Large intestine (tissue), 3 donors: ENCODE data around the gene NTF3. TPM values are rescaled to one million over a fixed set of nuclear protein-coding genes. Genes with fewer than 3 reads are reported as not detected.

ENCODE experiments used
- DNase-seq, 2 donors: peaks; one replicate each; pipeline versions ENCODE4 v3.0.0 to v3.0.0-alpha.2; 2013
- H3K27ac ChIP-seq: one replicate; pipeline ENCODE4 v1.5.1; 2013; ENCODE audit warnings: low read length
- H3K27me3 ChIP-seq: 2 replicates; pipeline ENCODE4 v1.6.1; 2013; ENCODE audit warnings: low read length; ENCODE audit not compliant: control insufficient read depth, insufficient read depth
- H3K36me3 ChIP-seq: 2 replicates; pipeline ENCODE4 v1.6.1; 2013; ENCODE audit warnings: low read length; ENCODE audit not compliant: control insufficient read depth, insufficient read depth
- H3K4me1 ChIP-seq: one replicate; pipeline ENCODE4 v1.6.1; 2013; ENCODE audit warnings: low read length; ENCODE audit not compliant: control insufficient read depth, insufficient read depth
- H3K4me3 ChIP-seq: one replicate; pipeline ENCODE4 v1.5.1; 2013; ENCODE audit warnings: low read length
- H3K9me3 ChIP-seq: one replicate; pipeline ENCODE4 v1.6.1; 2013; ENCODE audit warnings: mild to moderate bottlenecking, low read depth, low read length, moderate library complexity; ENCODE audit not compliant: control insufficient read depth
- WGBS: methylation state at CpG from one replicate; pipeline ENCODE4 v1.1.5; 2013; ENCODE audit warnings: low lambda C conversion rate; ENCODE audit not compliant: insufficient coverage; 5-methylcytosine and 5-hydroxymethylcytosine counted together
- polyA plus RNA-seq: library from polyadenylated mRNA; unstranded; fragments of 120-200 nt; gene quantifications from one replicate; pipeline ENCODE4 v1.2.1, GENCODE V29; 2013

Gene NTF3
- polyA plus RNA-seq, 1 donor: 2.1 TPM

DNA sequence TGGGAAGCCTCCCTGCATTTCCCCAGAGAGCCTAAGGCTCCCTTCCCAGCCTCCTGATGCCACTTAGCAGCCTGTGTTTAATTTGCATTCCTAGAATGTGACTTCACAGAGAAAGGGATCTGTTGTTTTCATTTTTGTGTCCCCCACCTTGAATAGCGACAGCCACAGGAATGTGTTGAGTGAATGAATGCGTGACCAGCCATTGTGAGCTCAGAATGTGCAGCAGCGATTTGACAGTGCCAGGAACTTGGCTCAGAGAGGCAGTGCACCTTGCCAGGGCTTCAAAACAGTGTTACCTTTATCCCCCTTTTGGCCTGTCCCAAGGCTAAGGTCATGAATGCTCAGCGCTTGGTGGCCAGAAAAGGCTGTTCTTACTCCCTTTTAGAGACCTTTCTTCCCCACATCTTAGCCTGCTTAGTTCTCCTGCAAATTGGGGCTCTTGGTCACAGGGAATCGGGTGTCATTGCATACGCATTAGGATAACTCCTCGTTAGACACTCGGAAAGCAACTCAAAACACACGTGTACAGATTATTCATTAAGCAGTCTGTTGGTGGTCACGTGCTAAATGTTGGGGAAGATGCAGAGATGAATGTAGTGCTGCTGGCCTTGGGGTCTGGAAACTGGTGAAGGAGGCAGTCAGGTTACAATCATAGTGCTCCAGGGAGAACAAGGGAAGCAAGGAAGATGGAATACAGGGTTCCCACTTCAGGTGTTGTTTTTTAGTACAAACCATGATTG, 9.8 kb downstream of the NTF3 start:
- no peak overlapping the region for H3K27ac ChIP-seq
- no peaks in the 10 kb centered on the region for H3K4me1 ChIP-seq
- H3K9me3 ChIP-seq: no peaks in the 10 kb centered on the region
- no CpG with 5 or more reads among the region's 10 CpGs for WGBS
- H3K36me3 ChIP-seq: no peaks in the 10 kb centered on the region
- no peak overlapping the region for H3K4me3 ChIP-seq
- no peak for DNase-seq
- H3K27me3 ChIP-seq: peaks cover 9% of the 10 kb centered on the region

GRCh38 chr12:5442251-5443006, 10.5 kb downstream of the NTF3 start:
- Histone ChIP-seq H3K27ac (no peak overlapping the region), H3K9me3 (no peaks in the 10 kb centered on the region), H3K4me3 (no peak overlapping the region), H3K4me1 (no peaks in the 10 kb centered on the region), H3K36me3 (no peaks in the 10 kb centered on the region), H3K27me3 (peaks cover 9% of the 10 kb centered on the region)
- WGBS: 100% methylated on average over 1 of the region's 11 CpGs
- peak; percentile 42 to 47 for DNase-seq

- peaks cover 17% of the 10 kb centered on the region for H3K27me3 ChIP-seq
- no peaks in the 10 kb centered on the region for H3K9me3 ChIP-seq
- WGBS: 70% methylated on average over 2 of the region's 6 CpGs
- H3K36me3 ChIP-seq: no peaks in the 10 kb centered on the region
- H3K4me3 ChIP-seq: no peak overlapping the region
- DNase-seq: no peak
- H3K27ac ChIP-seq: no peak overlapping the region
- no peaks in the 10 kb centered on the region for H3K4me1 ChIP-seq
These were observed 12.6 kb downstream of the NTF3 start for GRCh38 chr12:5444520-5444919.

DNA sequence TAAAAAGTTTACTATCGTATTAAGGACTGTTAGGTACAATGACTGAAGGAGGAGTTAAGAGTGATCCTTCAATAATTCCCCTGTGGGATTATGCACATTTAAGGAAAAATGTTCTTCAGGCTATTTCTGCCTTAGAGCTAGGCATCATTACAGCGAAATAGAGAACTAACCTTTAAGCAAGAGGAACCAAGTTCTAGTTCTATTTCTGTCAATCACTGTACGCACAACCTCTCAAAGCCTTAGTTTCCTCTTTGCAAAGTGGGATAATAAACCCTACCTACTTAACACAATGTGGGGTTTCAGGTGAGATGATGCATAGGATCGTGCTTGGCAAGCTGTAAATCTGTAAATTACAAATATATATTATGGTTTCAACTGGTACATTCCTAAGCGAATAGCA, 15.4 kb downstream of the NTF3 start:
- no peaks in the 10 kb centered on the region for H3K36me3 ChIP-seq
- DNase-seq: no peak
- H3K4me1 ChIP-seq: no peaks in the 10 kb centered on the region
- H3K4me3 ChIP-seq: no peak overlapping the region
- H3K27ac ChIP-seq: no peak overlapping the region
- 100% methylated on average over 1 of the region's 5 CpGs for WGBS
- H3K9me3 ChIP-seq: no peaks in the 10 kb centered on the region
- peaks cover 22% of the 10 kb centered on the region for H3K27me3 ChIP-seq

DNA sequence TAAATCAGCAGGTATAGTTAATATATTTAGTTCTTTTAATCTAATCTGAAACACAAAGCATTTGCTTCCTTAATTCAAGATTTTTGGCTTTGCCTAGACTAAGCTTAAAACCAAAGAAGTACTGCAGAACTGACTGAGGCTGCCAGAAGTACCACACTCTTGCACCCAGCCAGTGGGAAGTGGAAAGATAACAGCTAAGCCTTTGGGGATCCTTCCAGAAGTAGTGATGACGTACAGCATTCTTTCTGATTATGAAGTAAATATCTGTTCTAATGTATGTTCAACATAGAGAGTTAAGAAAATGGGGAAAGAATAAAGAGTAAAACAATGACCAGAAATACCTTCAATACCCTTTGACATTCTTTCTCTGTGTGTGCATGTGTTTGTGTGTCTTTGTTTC, 19.3 kb downstream of the NTF3 start:
- no CpG with 5 or more reads among the region's 1 CpG for WGBS
- no peak for DNase-seq
- Histone ChIP-seq H3K4me3 (no peak overlapping the region), H3K36me3 (no peaks in the 10 kb centered on the region), H3K27ac (no peak overlapping the region), H3K27me3 (peaks cover 16% of the 10 kb centered on the region), H3K9me3 (no peaks in the 10 kb centered on the region), H3K4me1 (no peaks in the 10 kb centered on the region)

GRCh38 chr12:5452569-5452968, 20.7 kb downstream of the NTF3 start:
- WGBS: 100% methylated on average over 2 of the region's 9 CpGs
- Histone ChIP-seq H3K9me3 (no peaks in the 10 kb centered on the region), H3K27ac (no peak overlapping the region), H3K4me3 (no peak overlapping the region), H3K4me1 (no peaks in the 10 kb centered on the region), H3K27me3 (peaks cover 15% of the 10 kb centered on the region), H3K36me3 (no peaks in the 10 kb centered on the region)
- DNase-seq: no peak

DNA sequence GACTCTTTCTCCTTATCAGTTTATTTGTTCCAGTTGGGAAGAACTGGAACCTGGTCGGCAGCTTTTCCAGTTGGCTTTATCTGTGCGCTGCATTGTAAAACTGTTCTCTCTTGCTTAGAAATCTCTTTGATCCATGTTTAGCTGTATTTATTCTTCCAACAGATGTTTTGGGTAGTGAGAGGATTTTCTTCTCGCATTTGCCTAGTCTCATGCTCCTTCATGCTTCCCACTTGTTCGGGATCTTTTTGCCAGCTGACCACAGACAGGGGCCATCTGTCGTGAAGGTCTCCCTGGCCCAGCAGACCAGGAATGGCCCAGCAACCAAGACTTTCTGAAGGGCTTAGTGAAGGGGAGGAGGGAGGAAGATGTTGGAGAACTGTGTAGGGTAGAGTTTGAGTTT, 21.6 kb downstream of the NTF3 start:
- no peak overlapping the region for H3K4me3 ChIP-seq
- no peak for DNase-seq
- 0% methylated on average over 1 of the region's 5 CpGs for WGBS
- no peaks in the 10 kb centered on the region for H3K4me1 ChIP-seq
- H3K9me3 ChIP-seq: no peaks in the 10 kb centered on the region
- no peak overlapping the region for H3K27ac ChIP-seq
- no peaks in the 10 kb centered on the region for H3K36me3 ChIP-seq
- H3K27me3 ChIP-seq: peaks cover 15% of the 10 kb centered on the region

GRCh38 chr12:5455045-5455444, 23.1 kb downstream of the NTF3 start:
- no peaks in the 10 kb centered on the region for H3K4me1 ChIP-seq
- H3K27me3 ChIP-seq: peaks cover 5% of the 10 kb centered on the region
- H3K27ac ChIP-seq: no peak overlapping the region
- no peaks in the 10 kb centered on the region for H3K36me3 ChIP-seq
- no peaks in the 10 kb centered on the region for H3K9me3 ChIP-seq
- H3K4me3 ChIP-seq: no peak overlapping the region
- WGBS: no CpG with 5 or more reads among the region's 11 CpGs
- DNase-seq: no peak

DNA sequence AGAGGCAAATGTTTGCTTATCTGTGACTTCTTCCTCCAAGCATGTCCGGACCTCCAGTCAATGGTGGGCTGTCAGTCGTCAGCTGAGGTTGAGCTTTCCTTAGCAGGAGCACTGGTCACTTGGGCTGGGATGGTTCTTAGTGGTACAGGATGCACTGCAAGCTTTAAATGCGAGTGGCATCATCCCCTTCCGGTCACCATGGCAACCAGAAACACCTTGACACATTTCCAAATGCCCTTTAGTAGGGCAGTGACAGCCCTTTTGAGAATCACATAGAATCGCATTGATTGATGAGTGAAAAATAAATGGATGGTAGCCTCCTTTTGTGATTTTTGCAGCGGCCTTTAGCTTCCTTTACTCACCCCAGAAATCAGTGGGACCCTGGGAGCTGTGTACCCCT, 24.1 kb downstream of the NTF3 start:
- Histone ChIP-seq H3K4me3 (no peak overlapping the region), H3K9me3 (no peaks in the 10 kb centered on the region), H3K27me3 (peaks cover 2% of the 10 kb centered on the region), H3K4me1 (no peaks in the 10 kb centered on the region), H3K27ac (no peak overlapping the region), H3K36me3 (no peaks in the 10 kb centered on the region)
- WGBS: 100% methylated on average over 1 of the region's 6 CpGs
- no peak for DNase-seq

DNA sequence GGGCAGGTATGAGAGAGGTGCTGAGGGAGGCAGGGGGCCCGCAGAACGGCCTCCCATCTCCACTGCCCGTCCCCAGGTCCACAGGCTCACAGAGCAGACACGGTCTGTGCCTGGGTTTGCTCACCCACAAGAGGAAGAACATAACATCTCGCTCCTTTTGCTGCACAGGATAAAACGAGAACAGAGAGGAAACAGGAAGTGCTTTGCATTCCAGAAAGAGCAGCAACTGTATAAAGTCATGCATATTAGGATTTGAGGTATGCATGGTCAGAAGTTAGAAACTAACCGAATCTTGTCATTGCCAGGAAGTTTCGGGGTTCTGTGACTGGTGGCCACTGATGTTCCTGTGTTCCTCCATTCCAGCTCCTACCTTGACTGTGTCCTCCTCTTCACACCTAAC, 25.0 kb downstream of the NTF3 start:
- H3K27me3 ChIP-seq: peaks cover 2% of the 10 kb centered on the region
- no peak for DNase-seq

More for the DNA sequence above, 25.0 kb downstream of the NTF3 start:
- H3K9me3 ChIP-seq: no peaks in the 10 kb centered on the region
- H3K4me3 ChIP-seq: no peak overlapping the region
- no peaks in the 10 kb centered on the region for H3K36me3 ChIP-seq
- WGBS: no CpG with 5 or more reads among the region's 8 CpGs
- no peaks in the 10 kb centered on the region for H3K4me1 ChIP-seq
- no peak overlapping the region for H3K27ac ChIP-seq
